ENCODE measurements around the gene VPS54. TPM values are rescaled to one million over a fixed set of nuclear protein-coding genes. Genes with fewer than 3 reads are reported as not detected.
A peak's percentile ranks its signal among the peaks of the same experiment; 100 is the strongest.

The VPS54 gene
- total RNA-seq: 10 to 100 TPM; 19.8 to 25.1 TPM
- polyA plus RNA-seq: 1 to 10 TPM; 4.5 to 6.8 TPM

DNA sequence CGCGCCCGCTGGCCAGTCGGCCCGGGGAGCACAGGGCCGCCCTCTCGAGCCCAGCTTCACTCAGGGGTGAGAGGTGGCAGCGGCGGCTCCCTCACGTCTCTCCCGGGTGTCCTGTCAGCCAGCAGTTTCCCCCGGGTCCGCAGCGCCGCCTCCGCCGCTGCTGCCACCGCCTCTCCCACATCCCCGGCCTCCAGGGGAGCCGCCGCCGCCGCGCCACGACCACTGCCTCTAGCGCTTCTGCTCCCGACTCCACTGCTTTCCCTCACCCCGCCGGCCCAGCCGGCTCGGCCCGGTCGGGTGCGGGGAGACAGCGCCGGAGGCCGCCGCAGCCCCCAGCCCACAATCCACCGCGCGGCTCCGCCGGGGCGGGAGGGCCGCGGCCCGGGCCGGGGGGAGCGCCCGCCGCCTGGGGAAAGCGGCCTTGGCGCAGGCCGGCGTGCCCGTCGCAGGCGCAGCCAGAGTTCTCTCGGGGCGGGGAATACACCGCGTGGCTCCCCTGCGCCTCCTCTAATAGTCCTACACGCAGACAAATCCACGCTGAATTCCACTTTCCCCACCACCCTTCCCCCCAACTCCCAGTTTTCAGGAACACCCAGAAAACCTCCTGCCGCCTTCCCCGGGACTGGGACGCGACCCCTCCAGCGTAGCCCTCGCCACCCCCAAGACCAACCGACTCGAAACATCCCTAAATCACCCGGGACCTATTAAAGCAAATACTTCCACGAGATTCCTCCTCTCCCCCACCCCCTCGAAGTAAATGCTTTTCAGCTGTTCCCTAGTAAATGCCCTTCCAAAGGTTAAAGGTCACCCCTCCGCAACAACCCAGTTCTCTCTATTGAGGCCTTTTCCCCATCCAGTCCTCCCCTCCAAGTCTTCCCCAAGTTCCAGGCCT lies at the start of gene VPS54:
Gene VPS54 (minus strand): TSS at position 346 of the 892 bp plus-strand sequence. CDS start 35,429 bp downstream, outside the sequence.
- peak; percentile 73 for DNase-seq (ENCODE audit: low spot score)
- no peaks in the 10 kb centered on the region for H3K36me3 ChIP-seq (ENCODE audit: control insufficient read depth in 4 of 4, insufficient read depth in 3 of 4, low read depth in 1 of 4, low read length in 3 of 4)
- H3K4me3 ChIP-seq (ENCODE audit: low read depth in 1 of 3, low read length in 3 of 3): peak within 1 kb of the TSS; percentile 84 to 86 (median 86)
- no peaks in the 10 kb centered on the region for H3K27me3 ChIP-seq (ENCODE audit: control insufficient read depth in 4 of 4, insufficient read depth in 4 of 4, low read length in 3 of 4)
- H3K4me1 ChIP-seq (ENCODE audit: control insufficient read depth in 4 of 4, insufficient read depth in 4 of 4, low read length in 3 of 4): peaks cover 6 to 21% (median 15%) of the 10 kb centered on the region in 4 donors
- 1% methylated on average over 77 of the region's 77 CpGs for WGBS
- H3K9ac ChIP-seq (ENCODE audit: low read depth in 1 of 2, low read length in 2 of 2): peak within 1 kb of the TSS; percentile 76 to 95
- peak within 1 kb of the TSS; percentile 84 to 95 for H3K27ac ChIP-seq (ENCODE audit: low read depth in 1 of 2, low read length in 2 of 2)
- TF ChIP-seq TAF1 (conservative IDR thresholded peaks at IDR 0.05) (no peak), FOXA1 (IDR thresholded peaks at IDR 0.05) (no peak), ATF3 (IDR thresholded peaks at IDR 0.05) (no peak), RAD21 (IDR thresholded peaks at IDR 0.05) (no peak), CTCF (IDR thresholded peaks at IDR 0.05; ENCODE audit: low read depth, low read length, missing input control) (no peak), GABPA (IDR thresholded peaks at IDR 0.05 in 1 of 2, conservative IDR thresholded peaks at IDR 0.05 in 1 of 2) (no peak), RXRA (IDR thresholded peaks at IDR 0.05) (peak; percentile 26 to 37), FOXA2 (IDR thresholded peaks at IDR 0.05) (no peak), HNF4G (IDR thresholded peaks at IDR 0.05) (no peak), HNF4A (conservative IDR thresholded peaks at IDR 0.05) (peak; percentile 31 to 46), EGR1 (IDR thresholded peaks at IDR 0.05; ENCODE audit: low read depth in 2 of 2) (no peak), NR2F2 (IDR thresholded peaks at IDR 0.05) (peak; percentile 93), JUND (IDR thresholded peaks at IDR 0.05) (no peak), SP1 (IDR thresholded peaks at IDR 0.05) (peak; percentile 61), YY1 (IDR thresholded peaks at IDR 0.05) (no peak)
- TF ChIP-seq, protein P1, sequence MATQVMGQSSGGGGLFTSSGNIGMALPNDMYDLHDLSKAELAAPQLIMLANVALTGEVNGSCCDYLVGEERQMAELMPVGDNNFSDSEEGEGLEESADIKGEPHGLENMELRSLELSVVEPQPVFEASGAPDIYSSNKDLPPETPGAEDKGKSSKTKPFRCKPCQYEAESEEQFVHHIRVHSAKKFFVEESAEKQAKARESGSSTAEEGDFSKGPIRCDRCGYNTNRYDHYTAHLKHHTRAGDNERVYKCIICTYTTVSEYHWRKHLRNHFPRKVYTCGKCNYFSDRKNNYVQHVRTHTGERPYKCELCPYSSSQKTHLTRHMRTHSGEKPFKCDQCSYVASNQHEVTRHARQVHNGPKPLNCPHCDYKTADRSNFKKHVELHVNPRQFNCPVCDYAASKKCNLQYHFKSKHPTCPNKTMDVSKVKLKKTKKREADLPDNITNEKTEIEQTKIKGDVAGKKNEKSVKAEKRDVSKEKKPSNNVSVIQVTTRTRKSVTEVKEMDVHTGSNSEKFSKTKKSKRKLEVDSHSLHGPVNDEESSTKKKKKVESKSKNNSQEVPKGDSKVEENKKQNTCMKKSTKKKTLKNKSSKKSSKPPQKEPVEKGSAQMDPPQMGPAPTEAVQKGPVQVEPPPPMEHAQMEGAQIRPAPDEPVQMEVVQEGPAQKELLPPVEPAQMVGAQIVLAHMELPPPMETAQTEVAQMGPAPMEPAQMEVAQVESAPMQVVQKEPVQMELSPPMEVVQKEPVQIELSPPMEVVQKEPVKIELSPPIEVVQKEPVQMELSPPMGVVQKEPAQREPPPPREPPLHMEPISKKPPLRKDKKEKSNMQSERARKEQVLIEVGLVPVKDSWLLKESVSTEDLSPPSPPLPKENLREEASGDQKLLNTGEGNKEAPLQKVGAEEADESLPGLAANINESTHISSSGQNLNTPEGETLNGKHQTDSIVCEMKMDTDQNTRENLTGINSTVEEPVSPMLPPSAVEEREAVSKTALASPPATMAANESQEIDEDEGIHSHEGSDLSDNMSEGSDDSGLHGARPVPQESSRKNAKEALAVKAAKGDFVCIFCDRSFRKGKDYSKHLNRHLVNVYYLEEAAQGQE (IDR thresholded peaks at IDR 0.05): no peak
- TF ChIP-seq, protein P2, sequence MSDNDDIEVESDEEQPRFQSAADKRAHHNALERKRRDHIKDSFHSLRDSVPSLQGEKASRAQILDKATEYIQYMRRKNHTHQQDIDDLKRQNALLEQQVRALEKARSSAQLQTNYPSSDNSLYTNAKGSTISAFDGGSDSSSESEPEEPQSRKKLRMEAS (IDR thresholded peaks at IDR 0.05): peak; percentile 28
- TF ChIP-seq, protein P3, sequence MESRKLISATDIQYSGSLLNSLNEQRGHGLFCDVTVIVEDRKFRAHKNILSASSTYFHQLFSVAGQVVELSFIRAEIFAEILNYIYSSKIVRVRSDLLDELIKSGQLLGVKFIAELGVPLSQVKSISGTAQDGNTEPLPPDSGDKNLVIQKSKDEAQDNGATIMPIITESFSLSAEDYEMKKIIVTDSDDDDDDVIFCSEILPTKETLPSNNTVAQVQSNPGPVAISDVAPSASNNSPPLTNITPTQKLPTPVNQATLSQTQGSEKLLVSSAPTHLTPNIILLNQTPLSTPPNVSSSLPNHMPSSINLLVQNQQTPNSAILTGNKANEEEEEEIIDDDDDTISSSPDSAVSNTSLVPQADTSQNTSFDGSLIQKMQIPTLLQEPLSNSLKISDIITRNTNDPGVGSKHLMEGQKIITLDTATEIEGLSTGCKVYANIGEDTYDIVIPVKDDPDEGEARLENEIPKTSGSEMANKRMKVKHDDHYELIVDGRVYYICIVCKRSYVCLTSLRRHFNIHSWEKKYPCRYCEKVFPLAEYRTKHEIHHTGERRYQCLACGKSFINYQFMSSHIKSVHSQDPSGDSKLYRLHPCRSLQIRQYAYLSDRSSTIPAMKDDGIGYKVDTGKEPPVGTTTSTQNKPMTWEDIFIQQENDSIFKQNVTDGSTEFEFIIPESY (IDR thresholded peaks at IDR 0.05): no peak
- no peaks in the 10 kb centered on the region for H3K9me3 ChIP-seq (ENCODE audit: control insufficient read depth in 4 of 4, low read length in 3 of 4)

Measured in liver (tissue), 9 donors.